Stimulated activated CD4-positive, alpha-beta T cell treated with anti-CD3 and anti-CD28 coated beads, Interleukin-1b, Interleukin-23, amount 100 ng/mL, for 4 hours (primary cell): ENCODE results near the gene PIM2.

ENCODE experiments used
- DNase-seq, 2 donors: peaks; one replicate each; pipeline ENCODE4 v3.0.0-alpha.2; 2020; ENCODE audit warnings: low read depth in 2 of 2

The PIM2 gene

DNA sequence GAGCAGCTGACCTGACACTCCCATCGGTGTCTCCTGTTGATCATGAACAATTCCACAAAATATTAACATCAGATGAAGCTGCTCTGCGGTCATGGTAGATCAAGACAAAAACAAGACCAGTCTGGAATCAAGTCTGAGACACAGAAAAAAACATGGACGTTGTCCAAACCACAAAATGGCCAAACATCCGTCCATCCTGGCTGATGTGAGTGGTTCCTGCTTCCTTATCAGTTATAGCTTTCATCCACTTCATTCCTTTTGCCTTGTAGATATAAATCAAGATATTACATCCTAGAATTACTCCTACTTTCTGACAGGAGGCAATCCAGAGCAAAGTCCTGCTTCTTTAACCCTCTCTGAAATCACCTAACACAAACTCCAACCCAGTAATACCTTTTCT lies 54.6 kb downstream of the PIM2 start:
- no peak for DNase-seq
